Esophagus muscularis mucosa (tissue), 4 donors: Measurements from ENCODE around the gene ALPK3.

Source experiments
- EP300 ChIP-seq: sonication (generic); formaldehyde crosslinking; IDR thresholded peaks from one replicate; pipeline ENCODE4 v1.6.1; 2017; ENCODE audit warnings: antibody characterized with exemption
- POLR2A ChIP-seq: fragments of 450-650 bp; IDR thresholded peaks from one replicate; pipeline ENCODE4 v1.6.1; 2017; ENCODE audit warnings: antibody characterized with exemption, moderate library complexity, mild to moderate bottlenecking, low read depth
- POLR2AphosphoS5 ChIP-seq, 2 donors: sonication (generic); formaldehyde crosslinking; IDR thresholded peaks; one replicate each; pipeline ENCODE4 v1.6.1; 2017; ENCODE audit warnings: antibody characterized with exemption in 2 of 2
- TF ChIP-seq, protein P1 (sequence below), 3 experiments: fragments of 200-600 bp in 2 of 3; fragments of 450-650 bp in 1 of 3; sonication (generic) in 2 of 3; IDR thresholded peaks; one replicate each; pipeline ENCODE4 v1.5.1; 2017 to 2019; ENCODE audit warnings: antibody characterized with exemption in 3 of 3, mild to moderate bottlenecking in 2 of 3, moderate library complexity in 1 of 3

DNA sequence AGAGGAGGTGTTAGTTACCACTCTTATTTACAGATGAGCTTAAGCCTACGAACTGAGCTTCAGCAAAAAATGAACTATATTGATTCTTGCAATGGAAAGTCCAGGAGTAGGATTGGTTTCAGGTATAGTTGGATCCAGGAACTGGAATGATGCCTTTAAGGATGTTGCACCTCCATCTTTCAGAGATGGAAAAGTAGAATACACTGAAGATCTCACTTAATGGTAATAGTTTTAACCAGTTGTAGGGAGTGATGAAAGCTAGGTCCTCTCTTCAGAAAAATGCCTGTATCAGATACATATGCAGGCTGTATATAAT, 69.8 kb downstream of the ALPK3 start:
- TF ChIP-seq POLR2A (no peak), EP300 (no peak), POLR2AphosphoS5 (IDR thresholded peaks at IDR 0.05) (no peak)
- TF ChIP-seq, protein P1, sequence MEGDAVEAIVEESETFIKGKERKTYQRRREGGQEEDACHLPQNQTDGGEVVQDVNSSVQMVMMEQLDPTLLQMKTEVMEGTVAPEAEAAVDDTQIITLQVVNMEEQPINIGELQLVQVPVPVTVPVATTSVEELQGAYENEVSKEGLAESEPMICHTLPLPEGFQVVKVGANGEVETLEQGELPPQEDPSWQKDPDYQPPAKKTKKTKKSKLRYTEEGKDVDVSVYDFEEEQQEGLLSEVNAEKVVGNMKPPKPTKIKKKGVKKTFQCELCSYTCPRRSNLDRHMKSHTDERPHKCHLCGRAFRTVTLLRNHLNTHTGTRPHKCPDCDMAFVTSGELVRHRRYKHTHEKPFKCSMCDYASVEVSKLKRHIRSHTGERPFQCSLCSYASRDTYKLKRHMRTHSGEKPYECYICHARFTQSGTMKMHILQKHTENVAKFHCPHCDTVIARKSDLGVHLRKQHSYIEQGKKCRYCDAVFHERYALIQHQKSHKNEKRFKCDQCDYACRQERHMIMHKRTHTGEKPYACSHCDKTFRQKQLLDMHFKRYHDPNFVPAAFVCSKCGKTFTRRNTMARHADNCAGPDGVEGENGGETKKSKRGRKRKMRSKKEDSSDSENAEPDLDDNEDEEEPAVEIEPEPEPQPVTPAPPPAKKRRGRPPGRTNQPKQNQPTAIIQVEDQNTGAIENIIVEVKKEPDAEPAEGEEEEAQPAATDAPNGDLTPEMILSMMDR (IDR thresholded peaks at IDR 0.05), result no peak
